Measurements from ENCODE around the gene DEFB119.
"Not testable (repeated sequence)": the region's sequence is repeated elsewhere in the genome, so short reads cannot be mapped to it uniquely, and the experiment has no call there.

The DEFB119 gene

DNA sequence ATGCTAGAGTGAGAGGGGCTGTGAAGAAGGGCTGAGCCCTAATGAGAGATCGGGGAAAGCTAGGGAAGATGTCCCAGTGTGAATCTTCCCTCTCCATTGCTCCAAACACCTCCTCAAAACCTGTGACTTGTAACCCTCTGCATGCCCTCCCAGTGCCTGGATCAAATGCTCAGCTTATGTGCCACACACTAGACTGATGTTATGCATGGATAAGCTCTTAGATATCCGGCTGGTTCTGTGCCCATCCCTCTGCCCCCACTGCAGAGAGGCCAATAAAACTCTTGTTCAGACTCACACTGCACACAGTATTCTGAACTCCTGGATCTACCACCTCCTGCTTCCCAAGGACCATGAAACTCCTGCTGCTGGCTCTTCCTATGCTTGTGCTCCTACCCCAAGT lies 22.1 kb downstream of the DEFB119 start, which contains the start of gene DEFB118:
Gene DEFB118 (plus strand): TSS at position 301 of the 400 bp plus-strand sequence. CDS start 50 bp downstream, at position 351.
- WGBS (ENCODE audit: insufficient coverage) = 75% methylated on average over 2 of the region's 2 CpGs
- CTCF ChIA-PET = interaction anchor here (0.8 kb wide), 1 partner anchor 92 kb away, joined by 3 read pairs; no protein-coding TSS in a partner anchor
- H3K4me1 ChIP-seq (ENCODE audit: control extremely low read depth in 1 of 4, control insufficient read depth in 4 of 4, insufficient read depth in 4 of 4, low read length in 3 of 4) = no peaks in the 10 kb centered on the region
- DNase-seq = no peak
- no peaks in the 10 kb centered on the region for H3K9me3 ChIP-seq (ENCODE audit: control extremely low read depth in 1 of 5, control insufficient read depth in 4 of 5, insufficient read depth in 2 of 5, low read depth in 1 of 5, low read length in 4 of 5)
- H3K36me3 ChIP-seq (ENCODE audit: control insufficient read depth in 4 of 4, insufficient read depth in 4 of 4, low read length in 3 of 4) = no peaks in the 10 kb centered on the region
- H3K4me3 ChIP-seq (ENCODE audit: control insufficient read depth in 1 of 7, extremely low read depth in 1 of 7, insufficient read depth in 4 of 7, low read depth in 2 of 7, low read length in 6 of 7) = no peak within 1 kb of the TSS
- no peaks in the 10 kb centered on the region for H3K27me3 ChIP-seq (replicated peaks in 2 of 5; ENCODE audit: control insufficient read depth in 4 of 5, insufficient read depth in 5 of 5, low read length in 4 of 5)
- POLR2A ChIA-PET = no interaction called here
- H3K27ac ChIP-seq (ENCODE audit: insufficient read depth in 1 of 2, low read depth in 1 of 2, low read length in 2 of 2, poor library complexity in 1 of 2, severe bottlenecking in 2 of 2) = no peak within 1 kb of the TSS

DNA sequence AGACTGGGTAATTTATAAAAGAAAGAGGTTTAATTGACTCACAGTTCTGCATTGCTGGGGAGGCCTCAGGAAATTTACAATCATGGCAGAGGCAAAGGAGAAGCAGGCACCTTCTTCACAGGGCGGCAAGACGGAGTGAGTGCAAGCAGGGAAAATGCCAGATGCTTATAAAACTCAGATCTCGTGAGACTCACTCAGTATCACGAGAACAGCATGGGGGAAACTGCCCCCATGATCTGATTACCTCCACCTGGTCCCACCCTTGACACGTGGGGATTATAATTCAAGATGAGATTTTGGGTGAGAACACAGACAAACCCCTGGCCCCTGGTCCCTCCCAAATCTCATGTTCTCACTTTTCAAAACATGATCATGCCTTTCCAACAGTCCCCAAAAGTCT lies 26.1 kb downstream of the DEFB119 start:
- H3K36me3 ChIP-seq (ENCODE audit: control insufficient read depth in 4 of 4, insufficient read depth in 4 of 4, low read length in 3 of 4); H3K4me3 ChIP-seq (ENCODE audit: control insufficient read depth in 1 of 7, extremely low read depth in 1 of 7, insufficient read depth in 4 of 7, low read depth in 2 of 7, low read length in 6 of 7); POLR2A ChIA-PET; H3K4me1 ChIP-seq (ENCODE audit: control extremely low read depth in 1 of 4, control insufficient read depth in 4 of 4, insufficient read depth in 4 of 4, low read length in 3 of 4); H3K9me3 ChIP-seq (ENCODE audit: control extremely low read depth in 1 of 5, control insufficient read depth in 4 of 5, insufficient read depth in 2 of 5, low read depth in 1 of 5, low read length in 4 of 5); H3K27ac ChIP-seq (ENCODE audit: insufficient read depth in 1 of 2, low read depth in 1 of 2, low read length in 2 of 2, poor library complexity in 1 of 2, severe bottlenecking in 2 of 2); DNase-seq; H3K27me3 ChIP-seq (replicated peaks in 2 of 5; ENCODE audit: control insufficient read depth in 4 of 5, insufficient read depth in 5 of 5, low read length in 4 of 5); CTCF ChIA-PET: not testable (repeated sequence)
- WGBS (ENCODE audit: insufficient coverage) = 69% methylated on average over 5 of the region's 5 CpGs

DNA sequence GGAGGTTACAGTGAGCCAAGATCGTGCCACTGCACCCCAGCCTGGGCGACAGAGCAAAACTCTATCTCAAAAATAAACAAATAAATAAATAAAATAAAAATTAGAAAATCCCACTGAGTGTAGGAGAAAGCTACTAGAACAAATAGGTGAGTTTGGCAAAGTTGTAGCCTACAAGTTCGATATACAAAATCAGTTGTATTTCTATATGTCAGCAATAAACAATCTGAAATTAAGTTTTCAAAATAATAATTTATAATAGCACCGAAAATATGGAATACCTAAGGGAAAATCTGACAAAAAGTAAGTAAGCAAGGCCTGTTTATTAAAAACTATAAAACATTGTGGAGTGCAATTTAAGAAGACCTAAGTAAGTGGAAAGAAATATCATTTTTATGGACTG lies 27.1 kb downstream of the DEFB119 start:
- Histone ChIP-seq H3K27ac (ENCODE audit: insufficient read depth in 1 of 2, low read depth in 1 of 2, low read length in 2 of 2, poor library complexity in 1 of 2, severe bottlenecking in 2 of 2) (no peak overlapping the region), H3K4me3 (ENCODE audit: control insufficient read depth in 1 of 7, extremely low read depth in 1 of 7, insufficient read depth in 4 of 7, low read depth in 2 of 7, low read length in 6 of 7) (no peak overlapping the region), H3K36me3 (ENCODE audit: control insufficient read depth in 4 of 4, insufficient read depth in 4 of 4, low read length in 3 of 4) (no peaks in the 10 kb centered on the region), H3K27me3 (replicated peaks in 2 of 5; ENCODE audit: control insufficient read depth in 4 of 5, insufficient read depth in 5 of 5, low read length in 4 of 5) (no peaks in the 10 kb centered on the region), H3K4me1 (ENCODE audit: control extremely low read depth in 1 of 4, control insufficient read depth in 4 of 4, insufficient read depth in 4 of 4, low read length in 3 of 4) (no peaks in the 10 kb centered on the region), H3K9me3 (ENCODE audit: control extremely low read depth in 1 of 5, control insufficient read depth in 4 of 5, insufficient read depth in 2 of 5, low read depth in 1 of 5, low read length in 4 of 5) (no peaks in the 10 kb centered on the region)
- no CpG with 5 or more reads among the region's 4 CpGs for WGBS (ENCODE audit: insufficient coverage)
- CTCF ChIA-PET = no interaction called here
- DNase-seq = no peak
- POLR2A ChIA-PET = no interaction called here

DNA sequence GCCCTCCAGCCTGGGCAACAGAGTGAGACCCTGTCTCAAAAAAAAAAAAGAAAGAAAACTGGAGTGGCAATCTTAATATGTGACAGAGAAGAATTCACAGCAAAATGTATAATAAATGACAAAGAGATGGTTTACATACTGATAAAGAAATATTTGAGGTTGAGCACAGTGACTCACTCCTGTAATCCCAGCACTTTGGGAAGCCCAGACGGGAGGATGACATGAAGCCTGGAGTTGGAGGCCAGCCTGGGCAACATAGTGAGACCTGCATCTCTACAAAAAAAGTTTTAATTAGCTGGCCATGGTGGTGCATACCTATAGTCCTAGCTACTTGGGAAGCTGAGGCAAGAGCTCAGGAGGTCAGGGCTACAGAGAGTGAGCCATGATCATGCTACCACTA lies 34.4 kb downstream of the DEFB119 start:
- ChIA-PET CTCF (no interaction called here), POLR2A (no interaction called here)
- H3K27ac ChIP-seq (ENCODE audit: insufficient read depth in 1 of 2, low read depth in 1 of 2, low read length in 2 of 2, poor library complexity in 1 of 2, severe bottlenecking in 2 of 2) = no peak overlapping the region
- H3K4me3 ChIP-seq (ENCODE audit: control insufficient read depth in 1 of 7, extremely low read depth in 1 of 7, insufficient read depth in 4 of 7, low read depth in 2 of 7, low read length in 6 of 7) = no peak overlapping the region
- no peaks in the 10 kb centered on the region for H3K27me3 ChIP-seq (replicated peaks in 2 of 5; ENCODE audit: control insufficient read depth in 4 of 5, insufficient read depth in 5 of 5, low read length in 4 of 5)
- 57% methylated on average over 1 of the region's 1 CpG for WGBS (ENCODE audit: insufficient coverage)
- no peak for DNase-seq
- H3K36me3 ChIP-seq (ENCODE audit: control insufficient read depth in 4 of 4, insufficient read depth in 4 of 4, low read length in 3 of 4) = no peaks in the 10 kb centered on the region
- H3K4me1 ChIP-seq (ENCODE audit: control extremely low read depth in 1 of 4, control insufficient read depth in 4 of 4, insufficient read depth in 4 of 4, low read length in 3 of 4) = no peaks in the 10 kb centered on the region
- H3K9me3 ChIP-seq (ENCODE audit: control extremely low read depth in 1 of 5, control insufficient read depth in 4 of 5, insufficient read depth in 2 of 5, low read depth in 1 of 5, low read length in 4 of 5) = no peaks in the 10 kb centered on the region

DNA sequence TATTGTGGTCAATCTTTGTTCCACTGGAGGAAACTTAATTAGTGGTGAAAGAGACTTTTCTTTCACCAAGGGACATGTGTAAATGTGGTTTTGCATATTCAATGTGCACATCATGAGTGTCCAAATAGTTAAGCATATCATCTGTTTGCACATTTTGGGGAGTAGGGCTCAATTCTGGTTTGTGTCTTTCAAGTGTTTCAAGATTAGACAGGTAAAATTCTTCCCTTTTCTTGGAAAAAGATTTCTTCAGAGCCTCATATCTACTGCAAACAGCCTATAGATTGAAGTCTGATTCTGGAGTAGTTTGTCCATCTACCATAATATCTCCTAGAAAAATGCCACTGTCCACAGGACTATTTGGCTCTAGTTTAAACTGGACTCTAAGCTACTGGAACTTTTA lies 48.9 kb downstream of the DEFB119 start:
- H3K27me3 ChIP-seq (replicated peaks in 2 of 5; ENCODE audit: control insufficient read depth in 4 of 5, insufficient read depth in 5 of 5, low read length in 4 of 5) = no peaks in the 10 kb centered on the region
- DNase-seq = no peak
- no peak overlapping the region for H3K27ac ChIP-seq (ENCODE audit: insufficient read depth in 1 of 2, low read depth in 1 of 2, low read length in 2 of 2, poor library complexity in 1 of 2, severe bottlenecking in 2 of 2)
- H3K36me3 ChIP-seq (ENCODE audit: control insufficient read depth in 4 of 4, insufficient read depth in 4 of 4, low read length in 3 of 4) = no peaks in the 10 kb centered on the region
- POLR2A ChIA-PET = no interaction called here
- H3K9me3 ChIP-seq (ENCODE audit: control extremely low read depth in 1 of 5, control insufficient read depth in 4 of 5, insufficient read depth in 2 of 5, low read depth in 1 of 5, low read length in 4 of 5) = no peaks in the 10 kb centered on the region
- CTCF ChIA-PET = no interaction called here
- H3K4me3 ChIP-seq (ENCODE audit: control insufficient read depth in 1 of 7, extremely low read depth in 1 of 7, insufficient read depth in 4 of 7, low read depth in 2 of 7, low read length in 6 of 7) = no peak overlapping the region
- H3K4me1 ChIP-seq (ENCODE audit: control extremely low read depth in 1 of 4, control insufficient read depth in 4 of 4, insufficient read depth in 4 of 4, low read length in 3 of 4) = no peaks in the 10 kb centered on the region

DNA sequence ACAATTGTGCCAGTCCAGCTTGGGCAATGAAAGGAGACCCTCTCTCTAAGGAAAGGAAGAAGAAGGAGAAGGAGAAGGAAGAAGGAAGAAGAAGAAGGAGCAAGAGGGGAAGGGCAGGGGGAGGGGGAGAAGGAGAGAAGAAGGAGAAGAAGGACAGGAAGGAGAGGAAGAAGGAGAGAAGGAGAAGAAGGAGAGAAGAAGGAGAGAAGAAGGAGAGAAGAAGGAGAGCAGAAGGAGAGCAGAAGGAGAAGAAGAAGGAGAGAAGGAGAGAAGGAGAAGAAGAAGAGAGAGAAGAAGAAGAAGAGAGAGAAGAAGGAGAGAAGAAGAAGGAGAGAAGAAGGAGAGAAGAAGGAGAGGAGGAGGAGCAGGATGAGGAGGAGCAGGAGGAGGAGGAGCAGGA lies 59.5 kb downstream of the DEFB119 start:
- H3K27ac ChIP-seq (ENCODE audit: insufficient read depth in 1 of 2, low read depth in 1 of 2, low read length in 2 of 2, poor library complexity in 1 of 2, severe bottlenecking in 2 of 2) = no peak overlapping the region
- ChIA-PET POLR2A (no interaction called here), CTCF (no interaction called here)
- no peak overlapping the region for H3K4me3 ChIP-seq (ENCODE audit: control insufficient read depth in 1 of 7, extremely low read depth in 1 of 7, insufficient read depth in 4 of 7, low read depth in 2 of 7, low read length in 6 of 7)
- H3K27me3 ChIP-seq (replicated peaks in 2 of 5; ENCODE audit: control insufficient read depth in 4 of 5, insufficient read depth in 5 of 5, low read length in 4 of 5) = no peaks in the 10 kb centered on the region
- no peaks in the 10 kb centered on the region for H3K36me3 ChIP-seq (ENCODE audit: control insufficient read depth in 4 of 4, insufficient read depth in 4 of 4, low read length in 3 of 4)
- H3K9me3 ChIP-seq (ENCODE audit: control extremely low read depth in 1 of 5, control insufficient read depth in 4 of 5, insufficient read depth in 2 of 5, low read depth in 1 of 5, low read length in 4 of 5) = peaks cover 0 to 3% (median 0%) of the 10 kb centered on the region in 5 experiments
- no peaks in the 10 kb centered on the region for H3K4me1 ChIP-seq (ENCODE audit: control extremely low read depth in 1 of 4, control insufficient read depth in 4 of 4, insufficient read depth in 4 of 4, low read length in 3 of 4)
- no peak for DNase-seq

All from common myeloid progenitor, CD34-positive (primary cell).